ENCODE data around the gene CFAP74. TPM values are rescaled to one million over a fixed set of nuclear protein-coding genes. Genes with fewer than 3 reads are reported as not detected.
A peak's percentile ranks its signal among the peaks of the same experiment; 100 is the strongest.

The CFAP74 gene, protein sequence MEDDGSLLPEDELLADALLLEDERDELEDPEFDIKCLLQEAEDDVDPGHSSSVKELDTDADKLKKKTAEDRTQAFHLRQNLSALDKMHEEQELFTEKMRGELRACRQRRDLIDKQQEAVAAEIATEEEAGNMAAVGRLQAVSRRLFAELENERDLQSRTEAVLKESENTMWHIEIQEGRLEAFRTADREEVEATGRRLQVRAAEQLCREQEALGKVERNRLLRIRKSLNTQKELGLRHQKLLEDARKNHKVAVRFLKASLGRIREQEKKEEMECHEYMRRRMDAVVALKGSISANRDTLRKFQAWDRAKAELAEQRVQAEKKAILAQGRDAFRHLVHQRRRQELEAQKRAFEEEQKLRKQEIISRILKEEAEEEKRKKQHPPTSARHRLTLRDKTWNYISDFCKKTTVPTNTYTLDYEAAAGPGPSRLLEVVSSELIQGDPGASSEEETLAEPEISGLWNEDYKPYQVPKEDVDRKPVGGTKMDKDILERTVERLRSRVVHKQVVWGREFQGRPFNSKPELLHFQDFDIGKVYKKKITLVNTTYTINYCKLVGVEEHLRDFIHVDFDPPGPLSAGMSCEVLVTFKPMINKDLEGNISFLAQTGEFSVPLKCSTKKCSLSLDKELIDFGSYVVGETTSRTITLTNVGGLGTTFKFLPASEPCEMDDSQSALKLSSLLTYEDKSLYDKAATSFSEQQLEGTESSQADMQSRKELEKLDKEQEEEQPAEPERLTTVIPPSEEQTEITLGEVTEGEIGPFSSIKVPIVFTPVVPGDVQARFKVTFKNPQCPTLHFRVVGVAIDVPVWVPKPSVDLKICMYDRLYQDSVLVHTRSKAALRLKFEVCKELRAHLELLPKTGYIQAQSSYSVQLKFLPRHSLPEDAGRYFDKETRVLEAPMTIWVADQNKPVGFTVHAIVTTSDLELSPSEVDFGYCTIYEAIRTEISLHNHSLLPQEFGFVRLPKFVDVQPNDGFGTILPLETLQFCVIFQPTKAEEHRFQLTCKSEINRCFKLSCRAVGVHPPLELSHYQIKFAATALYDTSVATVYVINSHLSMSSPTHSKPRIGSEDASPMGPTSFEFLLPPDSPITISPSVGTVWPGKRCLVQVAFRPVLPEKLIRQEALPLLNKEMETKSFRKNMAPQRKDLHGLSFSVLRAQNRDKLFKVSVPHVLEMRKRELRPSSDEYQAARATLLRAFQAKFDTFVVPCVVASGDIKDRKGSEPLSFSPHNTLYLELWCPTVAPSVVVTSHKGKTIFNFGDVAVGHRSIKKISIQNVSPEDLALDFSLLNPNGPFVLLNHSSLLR (N-terminal part only)
- total RNA-seq = under 1 TPM in 1 of 2 donors, not detected in 1; under 0.01 TPM

DNA sequence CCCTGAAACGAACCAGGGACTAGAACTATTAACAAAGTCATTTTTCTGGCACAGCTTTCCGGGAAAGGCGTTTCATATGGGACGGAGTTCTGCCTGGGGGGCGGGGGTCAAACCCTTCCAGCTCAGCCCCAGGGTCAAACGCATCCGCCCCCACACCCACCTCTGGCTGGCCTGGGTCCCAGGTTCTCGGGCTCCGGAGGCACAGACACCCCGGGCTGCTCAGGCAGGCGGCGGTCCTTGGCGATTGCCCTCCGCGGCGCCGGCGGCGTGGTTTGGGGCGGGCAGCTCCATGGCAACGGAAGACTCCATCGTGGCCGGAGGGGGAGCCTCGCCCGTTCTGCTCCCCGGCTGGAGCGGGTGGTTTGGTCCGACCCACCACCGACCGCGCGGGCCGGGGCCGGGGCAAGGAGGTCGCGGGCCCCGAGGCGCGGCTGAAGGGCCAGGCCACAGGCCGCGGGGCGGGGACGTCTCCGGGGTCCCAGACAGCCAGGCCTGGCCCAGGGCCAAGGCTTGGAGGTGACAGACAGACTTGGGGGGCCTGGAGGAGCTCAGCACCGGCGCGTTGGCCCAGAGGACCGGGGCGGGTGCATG is at the start of gene CFAP74:
CFAP74 (minus strand) TSS at position 246 of the 591 bp plus-strand sequence. CDS start 12,830 bp downstream, outside the sequence.
- peaks cover 0 to 6% of the 10 kb centered on the region in 2 donors for H3K27me3 ChIP-seq
- no peaks in the 10 kb centered on the region for H3K36me3 ChIP-seq (replicated peaks in 1 of 2; ENCODE audit: insufficient read depth in 1 of 2, low read depth in 2 of 2)
- 5 to 36% methylated on average over 7 to 47 of the region's 49 CpGs for WGBS, 2 donors
- intact Hi-C loops (cut with DNase I) = no loop called here
- no peak for TF ChIP-seq POLR2A (IDR thresholded peaks at IDR 0.05)
- TF ChIP-seq, protein P1, sequence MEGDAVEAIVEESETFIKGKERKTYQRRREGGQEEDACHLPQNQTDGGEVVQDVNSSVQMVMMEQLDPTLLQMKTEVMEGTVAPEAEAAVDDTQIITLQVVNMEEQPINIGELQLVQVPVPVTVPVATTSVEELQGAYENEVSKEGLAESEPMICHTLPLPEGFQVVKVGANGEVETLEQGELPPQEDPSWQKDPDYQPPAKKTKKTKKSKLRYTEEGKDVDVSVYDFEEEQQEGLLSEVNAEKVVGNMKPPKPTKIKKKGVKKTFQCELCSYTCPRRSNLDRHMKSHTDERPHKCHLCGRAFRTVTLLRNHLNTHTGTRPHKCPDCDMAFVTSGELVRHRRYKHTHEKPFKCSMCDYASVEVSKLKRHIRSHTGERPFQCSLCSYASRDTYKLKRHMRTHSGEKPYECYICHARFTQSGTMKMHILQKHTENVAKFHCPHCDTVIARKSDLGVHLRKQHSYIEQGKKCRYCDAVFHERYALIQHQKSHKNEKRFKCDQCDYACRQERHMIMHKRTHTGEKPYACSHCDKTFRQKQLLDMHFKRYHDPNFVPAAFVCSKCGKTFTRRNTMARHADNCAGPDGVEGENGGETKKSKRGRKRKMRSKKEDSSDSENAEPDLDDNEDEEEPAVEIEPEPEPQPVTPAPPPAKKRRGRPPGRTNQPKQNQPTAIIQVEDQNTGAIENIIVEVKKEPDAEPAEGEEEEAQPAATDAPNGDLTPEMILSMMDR (IDR thresholded peaks at IDR 0.05) = no peak
- no peak within 1 kb of the TSS for H3K4me3 ChIP-seq
- no peaks in the 10 kb centered on the region for H3K4me1 ChIP-seq
- DNase-seq (no peak), ATAC-seq (peak; percentile 47)
- H3K9me3 ChIP-seq = no peaks in the 10 kb centered on the region
- H3K27ac ChIP-seq = no peak within 1 kb of the TSS

DNA sequence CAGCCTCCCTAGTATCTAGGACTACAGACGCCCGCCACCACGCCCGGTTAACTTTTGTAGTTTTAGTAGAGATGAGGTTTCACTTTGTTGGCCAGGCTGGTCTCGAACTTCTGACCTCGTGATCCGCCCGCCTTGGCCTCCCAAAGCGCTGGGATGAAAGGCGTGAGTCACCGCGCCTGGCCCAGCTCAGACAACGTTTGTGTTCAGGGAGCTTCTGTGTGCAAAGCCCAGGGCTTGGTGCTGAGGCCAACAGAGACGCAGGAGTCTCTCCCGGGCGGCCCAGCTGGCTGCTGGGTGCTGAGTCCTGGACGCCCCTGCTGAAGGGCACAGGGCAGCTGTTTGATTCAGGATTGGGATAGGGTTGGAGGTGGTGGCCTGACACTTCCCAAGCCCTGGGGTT is 49.6 kb upstream of the CFAP74 start:
- H3K9me3 ChIP-seq = no peaks in the 10 kb centered on the region
- DNase-seq (no peak), ATAC-seq (no peak)
- H3K4me3 ChIP-seq = no peak overlapping the region
- no peak overlapping the region for H3K27ac ChIP-seq
- H3K27me3 ChIP-seq = no peaks in the 10 kb centered on the region
- intact Hi-C loops (cut with DNase I) = no loop called here
- no peaks in the 10 kb centered on the region for H3K36me3 ChIP-seq (replicated peaks in 1 of 2; ENCODE audit: insufficient read depth in 1 of 2, low read depth in 2 of 2)
- no peak for TF ChIP-seq POLR2A (IDR thresholded peaks at IDR 0.05)
- TF ChIP-seq, protein P1 (IDR thresholded peaks at IDR 0.05) = no peak
- 83 to 89% methylated on average over 7 to 12 of the region's 17 CpGs for WGBS, 2 donors
- peaks cover 24% of the 10 kb centered on the region for H3K4me1 ChIP-seq

DNA sequence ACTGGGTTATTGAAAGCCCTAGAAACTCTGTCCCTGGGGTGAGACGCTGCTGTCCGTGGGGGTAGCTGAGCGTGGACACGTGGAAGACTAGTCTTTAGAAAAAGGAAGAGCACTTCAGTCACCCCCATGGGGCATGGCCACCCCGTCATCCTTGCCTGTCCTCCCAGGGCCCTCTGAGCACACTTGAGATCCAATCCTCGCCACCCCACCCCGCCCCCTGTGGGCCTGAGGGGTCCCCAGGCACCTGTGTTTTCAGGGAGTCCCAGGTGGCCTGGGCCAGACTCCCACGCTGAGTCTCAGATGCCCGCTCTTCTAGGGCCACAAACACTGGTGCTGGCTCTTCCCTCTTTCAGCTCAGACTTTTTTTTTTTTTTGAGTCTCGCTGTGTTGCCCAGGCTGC is 49.2 kb upstream of the CFAP74 start:
- H3K36me3 ChIP-seq (replicated peaks in 1 of 2; ENCODE audit: insufficient read depth in 1 of 2, low read depth in 2 of 2) = no peaks in the 10 kb centered on the region
- peaks cover 24% of the 10 kb centered on the region for H3K4me1 ChIP-seq
- no peak overlapping the region for H3K4me3 ChIP-seq
- TF ChIP-seq POLR2A (IDR thresholded peaks at IDR 0.05) = no peak
- TF ChIP-seq, protein P1 (IDR thresholded peaks at IDR 0.05) = no peak
- DNase-seq = no peak
- no peak for ATAC-seq
- H3K27me3 ChIP-seq = no peaks in the 10 kb centered on the region
- no peaks in the 10 kb centered on the region for H3K9me3 ChIP-seq
- 84 to 90% methylated on average over 8 to 9 of the region's 10 CpGs for WGBS, 2 donors
- no peak overlapping the region for H3K27ac ChIP-seq
- intact Hi-C loops (cut with DNase I) = no loop called here

- ATAC-seq (no peak), DNase-seq (no peak)
- Histone ChIP-seq H3K4me1 (peaks cover 24% of the 10 kb centered on the region), H3K4me3 (no peak overlapping the region), H3K9me3 (no peaks in the 10 kb centered on the region), H3K27me3 (no peaks in the 10 kb centered on the region), H3K36me3 (replicated peaks in 1 of 2; ENCODE audit: insufficient read depth in 1 of 2, low read depth in 2 of 2) (no peaks in the 10 kb centered on the region), H3K27ac (no peak overlapping the region)
- no peak for TF ChIP-seq POLR2A (IDR thresholded peaks at IDR 0.05)
- TF ChIP-seq, protein P1 (IDR thresholded peaks at IDR 0.05) = no peak
- intact Hi-C loops (cut with DNase I) = no loop called here
- 81 to 87% methylated on average over 11 to 16 of the region's 16 CpGs for WGBS, 2 donors
Observed at GRCh38 chr1:2052054-2052679, 48.6 kb upstream of the CFAP74 start.
